Activated CD4-positive, alpha-beta memory T cell treated with anti-CD3 and anti-CD28 coated beads for 36 hours (primary cell): Measurements from ENCODE around the gene ADCY2. TPM values are rescaled to one million over a fixed set of nuclear protein-coding genes. Genes with fewer than 3 reads are reported as not detected.

Source experiments
- CTCF ChIA-PET: fragments of 350-600 bp; sonication (Branson Sonifier 250); formaldehyde crosslinking; loops from one replicate; lab custom pipeline; 2021; ENCODE audit warnings: antibody characterized with exemption, inconsistent platforms; lab: Charles Lee
- POLR2A ChIA-PET: fragments of 350-600 bp; sonication (Branson Sonifier 250); formaldehyde crosslinking; loops from one replicate; lab custom pipeline; 2021; ENCODE audit warnings: antibody characterized with exemption; lab: Charles Lee
- DNase-seq: peaks from one replicate; pipeline ENCODE4 v3.0.0-alpha.2; 2020
- H3K27ac Mint-ChIP-seq: one replicate; pipeline ENCODE4 v1.8.0; 2021; ENCODE audit warnings: mixed read lengths
- H3K27me3 Mint-ChIP-seq: one replicate; pipeline ENCODE4 v1.8.0; 2021; ENCODE audit warnings: mixed read lengths
- H3K36me3 Mint-ChIP-seq: one replicate; pipeline ENCODE4 v1.8.0; 2021; ENCODE audit warnings: mixed read lengths
- H3K4me1 Mint-ChIP-seq: one replicate; pipeline ENCODE4 v1.8.0; 2021; ENCODE audit warnings: low read depth, mixed read lengths
- H3K4me3 Mint-ChIP-seq: one replicate; pipeline ENCODE4 v1.8.0; 2021; ENCODE audit warnings: mild to moderate bottlenecking, mixed read lengths
- H3K9me3 Mint-ChIP-seq: one replicate; pipeline ENCODE4 v1.8.0; 2021; ENCODE audit warnings: mixed read lengths
- intact Hi-C: fragments of 100-400 bp; cut with micrococcal nuclease; formaldehyde crosslinking; loops from one replicate; pipeline ENCODE4 v1.15.1; 2023
- total RNA-seq, 2 experiments: library from RNA; stranded (reverse); gene quantifications; one replicate each; pipeline ENCODE4 v1.2.3, GENCODE V29; 2021

ADCY2 gene
- total RNA-seq, 2 experiments from 2014 or later: not detected

DNA sequence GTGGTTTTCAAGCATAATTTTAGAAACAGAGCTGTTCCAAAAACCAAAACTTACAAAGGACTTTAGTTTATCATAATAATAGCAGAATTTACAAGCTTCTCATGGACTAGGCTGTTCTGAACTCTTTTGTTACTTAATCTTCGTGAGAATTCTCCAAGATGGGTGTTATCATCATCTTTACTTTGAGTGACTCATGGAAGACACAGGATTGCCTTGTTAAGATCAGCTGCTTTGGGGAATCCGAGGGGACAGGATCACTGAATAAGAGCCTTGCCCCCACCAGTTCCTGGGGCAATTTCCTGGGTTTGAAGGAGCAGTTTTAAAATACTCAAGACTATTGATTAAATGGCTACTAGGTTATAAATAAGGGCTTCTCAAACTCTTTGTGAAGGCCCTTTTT lies 374.5 kb downstream of the ADCY2 start:
- peaks cover 32% of the 10 kb centered on the region for H3K27me3 Mint-ChIP-seq
- H3K4me3 Mint-ChIP-seq: no peak overlapping the region
- H3K27ac Mint-ChIP-seq: no peak overlapping the region
- no peaks in the 10 kb centered on the region for H3K36me3 Mint-ChIP-seq
- no peak for DNase-seq
- ChIA-PET POLR2A (no interaction called here), CTCF (interaction anchor here (1.8 kb wide), 1 partner anchor 16 kb away, joined by 8 read pairs; no protein-coding TSS in a partner anchor)
- intact Hi-C loops: no loop called here
- no peaks in the 10 kb centered on the region for H3K9me3 Mint-ChIP-seq
- no peaks in the 10 kb centered on the region for H3K4me1 Mint-ChIP-seq

DNA sequence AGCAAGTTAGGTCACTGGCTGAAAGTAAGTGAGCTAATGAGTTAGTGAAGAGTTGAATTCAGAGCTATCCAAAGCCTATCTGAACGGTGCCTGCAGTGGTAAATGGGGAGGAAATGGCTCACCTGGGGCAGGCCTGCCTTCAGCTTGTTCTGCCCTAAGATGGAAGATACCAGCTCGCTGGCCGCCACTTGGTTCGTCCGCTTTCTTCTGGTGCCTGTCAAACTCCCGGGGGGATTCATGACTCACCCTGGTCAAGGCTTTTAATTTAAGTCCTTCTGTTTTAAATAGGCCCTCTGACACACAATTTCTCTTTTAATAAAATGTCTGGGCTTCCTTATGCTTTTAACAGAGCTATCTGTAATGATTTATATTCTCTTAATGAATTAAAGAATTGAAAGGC lies 376.2 kb downstream of the ADCY2 start:
- intact Hi-C loops: no loop called here
- no peak overlapping the region for H3K4me3 Mint-ChIP-seq
- H3K36me3 Mint-ChIP-seq: no peaks in the 10 kb centered on the region
- H3K4me1 Mint-ChIP-seq: no peaks in the 10 kb centered on the region
- peaks cover 29% of the 10 kb centered on the region for H3K27me3 Mint-ChIP-seq
- DNase-seq: no peak
- H3K9me3 Mint-ChIP-seq: no peaks in the 10 kb centered on the region
- no peak overlapping the region for H3K27ac Mint-ChIP-seq
- ChIA-PET CTCF (interaction anchor here (1.8 to 2.1 kb wide), 2 partner anchors 18 to 26 kb away, joined by 6 to 8 read pairs; no protein-coding TSS in a partner anchor), POLR2A (no interaction called here)

DNA sequence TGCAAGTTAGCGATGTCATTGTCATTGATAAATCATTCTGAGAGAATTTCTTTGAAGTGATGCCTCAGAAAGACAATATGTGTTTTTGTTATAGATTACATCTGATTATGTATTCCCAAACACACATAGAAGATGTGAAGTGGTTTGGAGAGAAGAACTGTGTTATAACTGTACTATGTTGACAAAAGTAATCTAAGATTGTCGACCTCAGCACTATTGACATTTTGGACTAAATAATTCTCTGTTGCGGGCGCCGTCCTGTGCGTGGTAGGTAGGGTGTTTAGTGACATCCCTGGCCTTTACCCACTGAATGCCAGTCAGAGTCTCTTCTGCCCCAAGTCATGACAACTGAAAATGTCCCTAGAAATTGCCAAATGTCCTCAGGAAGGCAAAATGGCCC lies 377.2 kb downstream of the ADCY2 start:
- H3K27ac Mint-ChIP-seq: no peak overlapping the region
- no peaks in the 10 kb centered on the region for H3K36me3 Mint-ChIP-seq
- peaks cover 30% of the 10 kb centered on the region for H3K27me3 Mint-ChIP-seq
- no peak overlapping the region for H3K4me3 Mint-ChIP-seq
- intact Hi-C loops: no loop called here
- DNase-seq: no peak
- POLR2A ChIA-PET: no interaction called here
- no peaks in the 10 kb centered on the region for H3K9me3 Mint-ChIP-seq
- peaks cover under 1% of the 10 kb centered on the region for H3K4me1 Mint-ChIP-seq
- CTCF ChIA-PET: interaction anchor here (2.1 kb wide), 1 partner anchor 27 kb away, joined by 6 read pairs; no protein-coding TSS in a partner anchor

DNA sequence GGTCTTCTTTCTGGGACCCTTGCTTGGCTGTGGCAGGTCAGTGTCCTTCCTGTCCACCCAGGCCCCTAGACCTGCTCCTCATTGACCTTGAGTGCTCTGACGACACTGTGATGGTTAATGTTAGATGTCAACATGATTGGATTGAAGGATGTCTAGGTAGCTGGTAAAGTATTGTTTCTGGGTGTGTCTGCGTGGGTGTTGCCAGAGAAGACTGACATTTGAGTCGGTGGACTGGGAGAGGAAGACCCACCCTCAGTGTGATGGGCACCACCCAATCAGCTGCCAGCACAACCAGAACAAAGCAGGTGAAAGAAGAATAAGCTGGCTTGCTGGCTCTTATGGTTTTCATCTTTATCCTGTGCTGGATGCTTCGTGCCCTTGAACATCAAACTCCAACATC lies 380.5 kb downstream of the ADCY2 start:
- Mint-ChIP-seq H3K4me1 (peaks cover 16% of the 10 kb centered on the region), H3K4me3 (no peak overlapping the region), H3K27me3 (peaks cover 51% of the 10 kb centered on the region), H3K9me3 (no peaks in the 10 kb centered on the region), H3K36me3 (no peaks in the 10 kb centered on the region), H3K27ac (no peak overlapping the region)
- intact Hi-C loops: no loop called here
- CTCF ChIA-PET: no interaction called here
- POLR2A ChIA-PET: no interaction called here
- DNase-seq: no peak

DNA sequence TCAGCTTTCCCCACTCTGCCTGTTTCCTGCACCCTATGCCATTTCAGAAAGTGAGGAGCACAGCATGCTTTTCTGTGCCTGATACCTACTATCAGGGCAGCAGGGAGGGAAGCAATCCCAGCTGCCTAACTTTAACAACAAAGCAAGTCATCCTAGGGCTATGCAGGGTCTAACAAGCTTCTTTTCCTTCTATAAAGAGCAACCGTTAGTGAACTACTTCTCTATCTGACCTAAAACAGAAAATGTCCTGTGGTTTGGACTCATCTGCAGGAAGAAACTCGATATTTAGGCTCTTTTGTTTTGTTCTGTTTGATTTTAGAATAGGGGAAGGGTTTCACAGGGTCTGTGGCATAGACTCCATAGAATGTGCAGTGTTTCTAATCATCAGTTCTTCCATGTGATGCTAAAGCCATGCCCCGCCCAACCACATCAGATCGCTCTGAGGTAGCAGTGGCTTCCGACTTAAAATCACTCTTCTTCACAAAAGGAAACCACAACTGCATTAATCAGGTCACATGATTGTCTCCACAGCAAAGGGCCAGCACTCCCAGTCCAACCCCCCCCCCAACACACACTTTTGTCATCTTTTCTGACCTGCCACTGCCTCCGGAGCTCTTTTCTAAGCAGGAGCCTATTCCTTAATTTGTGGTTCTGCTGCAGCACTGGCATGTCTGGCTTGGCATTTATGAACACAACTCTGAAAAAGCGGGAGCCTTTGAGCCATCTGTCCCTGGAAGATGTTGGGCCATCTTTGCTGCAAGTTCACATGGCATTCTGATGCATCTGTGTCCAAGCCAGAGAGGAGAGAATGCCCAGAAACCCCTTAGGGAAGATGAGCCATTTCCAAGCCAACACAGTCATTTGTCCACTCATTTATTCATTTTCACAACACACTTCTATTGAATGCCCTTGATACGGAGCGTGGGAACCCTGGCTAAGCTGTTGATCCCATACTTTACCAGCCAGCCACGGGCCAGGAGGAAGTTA lies 383.4 kb downstream of the ADCY2 start:
- ChIA-PET POLR2A (no interaction called here), CTCF (interaction anchor here (0.7 kb wide), 1 partner anchor 37 kb away, joined by 3 read pairs; no protein-coding TSS in a partner anchor)
- Mint-ChIP-seq H3K36me3 (no peaks in the 10 kb centered on the region), H3K27ac (no peak overlapping the region), H3K27me3 (peaks cover 61% of the 10 kb centered on the region), H3K4me3 (no peak overlapping the region), H3K4me1 (peaks cover 16% of the 10 kb centered on the region), H3K9me3 (no peaks in the 10 kb centered on the region)
- DNase-seq: no peak
- intact Hi-C loops: no loop called here

DNA sequence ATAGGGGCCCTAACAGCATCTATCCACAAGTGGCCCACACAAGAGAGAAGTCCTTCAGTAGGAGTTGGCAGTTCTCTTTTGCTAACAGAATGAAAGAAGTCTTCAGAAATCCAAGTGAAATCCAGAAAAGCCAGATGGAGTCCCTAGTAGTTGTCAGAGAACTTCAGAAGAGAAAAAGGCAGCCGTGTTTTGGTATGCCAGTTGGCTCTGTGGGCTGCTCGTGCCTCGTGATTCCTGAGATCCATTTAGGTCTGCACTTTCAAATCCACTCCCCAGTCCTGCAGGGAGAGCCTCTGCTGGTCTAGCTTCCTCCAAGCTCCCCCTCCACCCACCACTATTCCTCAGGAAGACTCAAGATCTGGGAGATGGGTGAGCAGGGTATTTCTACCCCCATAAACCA lies 386.0 kb downstream of the ADCY2 start:
- CTCF ChIA-PET: interaction anchor here (1.1 kb wide), 1 partner anchor 36 kb away, joined by 3 read pairs; no protein-coding TSS in a partner anchor
- Mint-ChIP-seq H3K4me3 (no peak overlapping the region), H3K9me3 (no peaks in the 10 kb centered on the region), H3K27ac (no peak overlapping the region), H3K4me1 (peaks cover 16% of the 10 kb centered on the region), H3K27me3 (peaks cover 56% of the 10 kb centered on the region), H3K36me3 (no peaks in the 10 kb centered on the region)
- no peak for DNase-seq
- POLR2A ChIA-PET: no interaction called here
- intact Hi-C loops: no loop called here

DNA sequence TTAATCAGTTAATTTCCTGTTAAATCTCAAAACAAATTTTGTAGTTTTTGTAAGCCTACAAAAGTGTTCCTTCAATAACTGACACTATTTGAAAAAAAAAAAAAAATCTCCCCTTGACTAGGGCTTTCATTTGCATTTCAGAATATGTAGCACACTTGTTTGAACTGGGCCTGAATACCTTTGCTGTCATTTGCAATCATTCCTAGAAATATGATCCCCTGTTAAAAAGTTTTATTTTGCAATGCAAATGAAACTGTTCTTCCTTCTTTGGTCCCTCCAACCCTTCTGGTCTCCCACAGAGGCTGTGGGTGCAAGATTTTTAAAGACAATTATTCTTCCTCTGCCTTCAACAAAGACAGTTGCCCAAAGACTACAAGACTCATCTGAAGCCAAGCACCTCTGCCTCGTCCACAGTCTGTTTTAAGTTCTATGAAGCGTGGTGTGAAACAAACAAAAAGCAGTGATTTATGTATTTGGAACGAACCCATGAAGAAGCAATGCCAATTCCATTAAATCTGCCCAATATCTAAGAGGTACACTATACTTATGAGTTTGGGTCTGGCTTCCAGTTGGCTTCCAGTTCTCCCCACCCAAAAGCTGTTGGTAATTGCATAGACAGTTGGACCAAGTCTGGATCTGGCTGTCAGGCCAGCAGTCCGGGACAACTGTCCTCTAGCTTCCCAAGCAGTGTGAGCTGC lies 388.9 kb downstream of the ADCY2 start:
- Mint-ChIP-seq H3K27me3 (peaks cover 43% of the 10 kb centered on the region), H3K36me3 (no peaks in the 10 kb centered on the region), H3K27ac (no peak overlapping the region), H3K4me1 (peaks cover under 1% of the 10 kb centered on the region), H3K4me3 (no peak overlapping the region), H3K9me3 (no peaks in the 10 kb centered on the region)
- CTCF ChIA-PET: no interaction called here
- POLR2A ChIA-PET: no interaction called here
- intact Hi-C loops: no loop called here
- DNase-seq: no peak

DNA sequence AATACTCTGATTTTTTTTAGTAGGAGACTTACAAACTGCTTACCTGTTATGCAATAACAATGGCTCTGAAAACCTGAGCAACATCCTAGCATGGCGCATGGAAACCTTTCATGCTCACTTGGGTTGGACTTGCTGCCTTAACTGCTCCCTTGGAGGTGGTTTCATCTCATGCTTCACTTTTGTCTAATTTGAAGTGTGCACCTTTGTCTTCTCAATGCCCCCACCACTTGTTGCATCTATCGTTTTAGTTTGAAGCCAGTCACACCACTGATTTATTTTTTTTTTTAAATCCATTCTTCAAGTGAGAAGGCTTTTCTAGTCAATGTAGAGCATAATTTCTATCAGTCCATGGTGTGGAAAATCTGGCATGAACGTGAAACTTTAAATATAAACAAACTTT lies 391.8 kb downstream of the ADCY2 start:
- no peaks in the 10 kb centered on the region for H3K36me3 Mint-ChIP-seq
- CTCF ChIA-PET: no interaction called here

DNA sequence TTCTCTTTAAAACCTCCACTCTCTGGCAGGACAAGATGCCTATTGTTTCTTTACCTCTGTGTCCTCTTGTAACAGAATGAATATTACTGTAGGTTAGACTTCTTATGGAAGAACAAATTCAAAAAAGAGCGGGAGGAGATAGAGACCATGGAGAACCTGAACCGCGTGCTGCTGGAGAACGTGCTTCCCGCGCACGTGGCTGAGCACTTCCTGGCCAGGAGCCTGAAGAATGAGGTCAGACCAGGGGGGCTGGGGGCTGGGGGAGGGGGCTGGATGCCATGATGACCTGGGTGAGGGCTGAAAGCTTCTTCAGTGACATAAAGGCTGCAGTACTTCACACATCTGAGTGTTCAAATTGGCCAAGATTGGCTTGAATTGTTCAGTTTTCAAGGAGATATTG lies 393.6 kb downstream of the ADCY2 start:
- intact Hi-C loops: no loop called here
- Mint-ChIP-seq H3K36me3 (no peaks in the 10 kb centered on the region), H3K27me3 (peaks cover 26% of the 10 kb centered on the region), H3K9me3 (no peaks in the 10 kb centered on the region), H3K4me1 (no peaks in the 10 kb centered on the region), H3K27ac (no peak overlapping the region), H3K4me3 (no peak overlapping the region)
- DNase-seq: no peak
- POLR2A ChIA-PET: no interaction called here
- CTCF ChIA-PET: no interaction called here

More for the DNA sequence above, 391.8 kb downstream of the ADCY2 start:
- no peaks in the 10 kb centered on the region for H3K9me3 Mint-ChIP-seq
- intact Hi-C loops: no loop called here
- no peaks in the 10 kb centered on the region for H3K4me1 Mint-ChIP-seq
- POLR2A ChIA-PET: no interaction called here
- DNase-seq: no peak
- no peak overlapping the region for H3K27ac Mint-ChIP-seq
- H3K27me3 Mint-ChIP-seq: peaks cover 30% of the 10 kb centered on the region
- no peak overlapping the region for H3K4me3 Mint-ChIP-seq

DNA sequence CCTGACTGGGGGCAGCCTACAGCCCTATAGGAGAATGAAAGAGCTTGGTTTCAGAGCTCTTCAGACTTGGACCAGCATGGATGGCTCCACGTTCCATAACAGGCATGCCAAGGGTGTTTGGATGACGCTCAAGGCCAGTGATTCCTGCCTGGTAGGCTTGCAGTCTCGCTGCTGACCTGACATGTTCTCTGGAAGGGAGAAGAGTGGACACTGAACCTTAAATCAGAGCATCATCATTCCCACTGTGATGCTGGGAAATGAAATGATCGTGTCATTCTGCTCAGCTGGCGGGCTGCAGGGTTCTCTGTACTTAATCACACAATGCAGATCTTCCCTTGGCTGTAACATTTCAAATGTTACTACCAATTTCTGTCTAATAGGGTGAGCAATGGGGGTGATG lies 398.0 kb downstream of the ADCY2 start:
- DNase-seq: no peak
- ChIA-PET POLR2A (no interaction called here), CTCF (no interaction called here)
- peaks cover 24% of the 10 kb centered on the region for H3K27me3 Mint-ChIP-seq
- intact Hi-C loops: no loop called here
- no peak overlapping the region for H3K27ac Mint-ChIP-seq
- no peaks in the 10 kb centered on the region for H3K9me3 Mint-ChIP-seq
- no peak overlapping the region for H3K4me3 Mint-ChIP-seq
- H3K36me3 Mint-ChIP-seq: no peaks in the 10 kb centered on the region
- no peaks in the 10 kb centered on the region for H3K4me1 Mint-ChIP-seq

DNA sequence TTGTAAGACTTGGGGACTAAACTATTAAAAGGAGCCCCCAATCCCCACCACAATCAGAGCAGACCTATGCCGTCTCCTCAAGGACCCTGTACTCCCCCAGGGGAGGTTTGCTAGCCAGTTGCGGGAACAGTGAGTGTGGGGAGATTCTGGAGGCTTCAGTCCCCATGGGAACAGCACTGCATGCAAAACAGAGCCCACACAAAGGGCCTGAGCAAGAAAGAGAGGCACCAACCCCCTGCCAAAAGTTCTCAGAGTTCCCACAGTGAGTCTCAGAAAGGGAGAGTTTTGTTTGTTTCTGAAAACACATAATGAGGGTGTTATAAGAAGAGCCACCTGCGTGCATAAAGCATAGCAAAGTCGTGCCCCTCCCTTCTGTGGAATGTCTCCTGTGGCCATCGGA lies 398.4 kb downstream of the ADCY2 start:
- H3K4me1 Mint-ChIP-seq: no peaks in the 10 kb centered on the region
- H3K4me3 Mint-ChIP-seq: no peak overlapping the region
- no peak overlapping the region for H3K27ac Mint-ChIP-seq
- ChIA-PET CTCF (no interaction called here), POLR2A (no interaction called here)
- H3K27me3 Mint-ChIP-seq: peaks cover 24% of the 10 kb centered on the region
- H3K9me3 Mint-ChIP-seq: no peaks in the 10 kb centered on the region
- no peaks in the 10 kb centered on the region for H3K36me3 Mint-ChIP-seq
- DNase-seq: no peak
- intact Hi-C loops: no loop called here

DNA sequence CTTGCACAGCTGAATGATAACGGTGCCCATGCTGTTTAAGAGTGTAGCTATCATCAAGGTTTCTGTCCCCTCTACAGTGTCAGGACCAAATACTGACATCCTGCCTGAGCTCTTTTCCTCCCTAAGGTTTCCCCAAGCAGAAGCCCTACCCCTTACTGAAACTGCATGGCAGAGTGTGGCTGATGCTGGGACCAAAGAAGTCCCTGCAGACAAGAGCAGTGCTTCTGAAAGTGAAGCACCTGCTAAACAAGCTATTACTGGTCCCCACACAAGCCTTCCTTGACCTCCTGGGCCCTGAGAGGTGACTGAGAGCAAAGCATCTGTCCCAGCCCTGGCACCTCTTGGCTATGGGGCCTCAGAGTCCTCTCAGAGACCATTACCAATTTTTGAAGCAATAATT lies 398.9 kb downstream of the ADCY2 start:
- POLR2A ChIA-PET: no interaction called here
- DNase-seq: no peak
- Mint-ChIP-seq H3K4me3 (no peak overlapping the region), H3K36me3 (no peaks in the 10 kb centered on the region), H3K27ac (no peak overlapping the region), H3K27me3 (peaks cover 22% of the 10 kb centered on the region), H3K4me1 (no peaks in the 10 kb centered on the region), H3K9me3 (no peaks in the 10 kb centered on the region)
- intact Hi-C loops: no loop called here
- CTCF ChIA-PET: no interaction called here
